ENCODE data around the gene UACA.

UACA gene

GRCh38 chr15:70714565-70714964, 48.8 kb downstream of the UACA start (continued):
- no peak for TF ChIP-seq TSHZ2 (CRISPR knock-in tag; IDR thresholded peaks at IDR 0.05)
- no peak for TF ChIP-seq ISL1 (CRISPR knock-in tag; IDR thresholded peaks at IDR 0.05)
- TF ChIP-seq ZNF565 (CRISPR knock-in tag; conservative IDR thresholded peaks at IDR 0.05; ENCODE audit: low read depth): no peak

GRCh38 chr15:70714015-70714414, 49.3 kb downstream of the UACA start:
- TF ChIP-seq, protein P1, sequence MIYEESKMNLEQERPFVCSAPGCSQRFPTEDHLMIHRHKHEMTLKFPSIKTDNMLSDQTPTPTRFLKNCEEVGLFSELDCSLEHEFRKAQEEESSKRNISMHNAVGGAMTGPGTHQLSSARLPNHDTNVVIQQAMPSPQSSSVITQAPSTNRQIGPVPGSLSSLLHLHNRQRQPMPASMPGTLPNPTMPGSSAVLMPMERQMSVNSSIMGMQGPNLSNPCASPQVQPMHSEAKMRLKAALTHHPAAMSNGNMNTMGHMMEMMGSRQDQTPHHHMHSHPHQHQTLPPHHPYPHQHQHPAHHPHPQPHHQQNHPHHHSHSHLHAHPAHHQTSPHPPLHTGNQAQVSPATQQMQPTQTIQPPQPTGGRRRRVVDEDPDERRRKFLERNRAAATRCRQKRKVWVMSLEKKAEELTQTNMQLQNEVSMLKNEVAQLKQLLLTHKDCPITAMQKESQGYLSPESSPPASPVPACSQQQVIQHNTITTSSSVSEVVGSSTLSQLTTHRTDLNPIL (CRISPR knock-in tag; IDR thresholded peaks at IDR 0.05; ENCODE audit: low read depth): no peak
- no peak for TF ChIP-seq RARB (CRISPR knock-in tag; IDR thresholded peaks at IDR 0.05)
- TF ChIP-seq ESRRG (CRISPR knock-in tag; IDR thresholded peaks at IDR 0.05): no peak
- TF ChIP-seq TSHZ2 (CRISPR knock-in tag; IDR thresholded peaks at IDR 0.05): no peak
- TF ChIP-seq ZNF8 (CRISPR knock-in tag; IDR thresholded peaks at IDR 0.05): no peak
- no peak for TF ChIP-seq ZC3H10 (CRISPR knock-in tag; IDR thresholded peaks at IDR 0.05)
- TF ChIP-seq GLIS3 (CRISPR knock-in tag; IDR thresholded peaks at IDR 0.05): no peak
- TF ChIP-seq TCF4 (CRISPR knock-in tag; IDR thresholded peaks at IDR 0.05; ENCODE audit: borderline replicate concordance): no peak
- TF ChIP-seq ISL1 (CRISPR knock-in tag; IDR thresholded peaks at IDR 0.05): no peak
- no peak for TF ChIP-seq POU6F1 (CRISPR knock-in tag; IDR thresholded peaks at IDR 0.05; ENCODE audit: borderline replicate concordance, low read depth)
- no peak for TF ChIP-seq PPARA (CRISPR knock-in tag; IDR thresholded peaks at IDR 0.05; ENCODE audit: borderline replicate concordance)
- peak; percentile 72 for ATAC-seq

DNA sequence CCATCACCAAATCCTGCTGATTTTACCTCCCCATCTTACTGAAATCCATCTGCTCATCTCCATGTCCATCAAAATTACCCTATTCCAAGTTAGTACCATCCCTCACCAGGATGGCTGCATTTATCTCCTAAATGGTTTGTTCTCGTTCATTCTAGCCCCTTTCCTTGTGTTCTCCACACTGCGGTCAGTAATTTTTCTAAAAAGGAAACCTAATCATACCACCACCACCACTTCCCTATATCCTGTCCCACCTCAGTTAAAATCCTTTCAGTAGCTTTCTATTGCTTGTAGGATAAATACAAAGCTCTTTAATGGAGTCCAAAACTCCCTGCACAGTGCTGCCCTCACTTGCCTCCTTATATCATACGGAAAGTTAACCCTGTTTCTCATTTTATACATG, 51.1 kb downstream of the UACA start:
- no peak for TF ChIP-seq POU6F1 (CRISPR knock-in tag; IDR thresholded peaks at IDR 0.05; ENCODE audit: borderline replicate concordance, low read depth)
- TF ChIP-seq SNAI2 (CRISPR knock-in tag; IDR thresholded peaks at IDR 0.05): no peak
- no peak for TF ChIP-seq ZC3H10 (CRISPR knock-in tag; IDR thresholded peaks at IDR 0.05)
- TF ChIP-seq ZNF565 (CRISPR knock-in tag; conservative IDR thresholded peaks at IDR 0.05; ENCODE audit: low read depth): no peak
- TF ChIP-seq, protein P2, sequence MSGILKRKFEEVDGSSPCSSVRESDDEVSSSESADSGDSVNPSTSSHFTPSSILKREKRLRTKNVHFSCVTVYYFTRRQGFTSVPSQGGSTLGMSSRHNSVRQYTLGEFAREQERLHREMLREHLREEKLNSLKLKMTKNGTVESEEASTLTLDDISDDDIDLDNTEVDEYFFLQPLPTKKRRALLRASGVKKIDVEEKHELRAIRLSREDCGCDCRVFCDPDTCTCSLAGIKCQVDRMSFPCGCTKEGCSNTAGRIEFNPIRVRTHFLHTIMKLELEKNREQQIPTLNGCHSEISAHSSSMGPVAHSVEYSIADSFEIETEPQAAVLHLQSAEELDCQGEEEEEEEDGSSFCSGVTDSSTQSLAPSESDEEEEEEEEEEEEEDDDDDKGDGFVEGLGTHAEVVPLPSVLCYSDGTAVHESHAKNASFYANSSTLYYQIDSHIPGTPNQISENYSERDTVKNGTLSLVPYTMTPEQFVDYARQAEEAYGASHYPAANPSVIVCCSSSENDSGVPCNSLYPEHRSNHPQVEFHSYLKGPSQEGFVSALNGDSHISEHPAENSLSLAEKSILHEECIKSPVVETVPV (CRISPR knock-in tag; IDR thresholded peaks at IDR 0.05): no peak
- TF ChIP-seq OSR1 (CRISPR knock-in tag; IDR thresholded peaks at IDR 0.05): no peak
- TF ChIP-seq ZFP30 (CRISPR knock-in tag; IDR thresholded peaks at IDR 0.05): no peak
- TF ChIP-seq ZNF8 (CRISPR knock-in tag; IDR thresholded peaks at IDR 0.05): no peak
- no peak for TF ChIP-seq GLIS3 (CRISPR knock-in tag; IDR thresholded peaks at IDR 0.05)
- no peak for TF ChIP-seq ESRRG (CRISPR knock-in tag; IDR thresholded peaks at IDR 0.05)
- TF ChIP-seq TCF4 (CRISPR knock-in tag; IDR thresholded peaks at IDR 0.05; ENCODE audit: borderline replicate concordance): no peak
- no peak for TF ChIP-seq ISL1 (CRISPR knock-in tag; IDR thresholded peaks at IDR 0.05)
- TF ChIP-seq BACH2 (CRISPR knock-in tag; IDR thresholded peaks at IDR 0.05; ENCODE audit: borderline replicate concordance): no peak
- TF ChIP-seq CSDC2 (CRISPR knock-in tag; IDR thresholded peaks at IDR 0.05): no peak
- TF ChIP-seq, protein P3, sequence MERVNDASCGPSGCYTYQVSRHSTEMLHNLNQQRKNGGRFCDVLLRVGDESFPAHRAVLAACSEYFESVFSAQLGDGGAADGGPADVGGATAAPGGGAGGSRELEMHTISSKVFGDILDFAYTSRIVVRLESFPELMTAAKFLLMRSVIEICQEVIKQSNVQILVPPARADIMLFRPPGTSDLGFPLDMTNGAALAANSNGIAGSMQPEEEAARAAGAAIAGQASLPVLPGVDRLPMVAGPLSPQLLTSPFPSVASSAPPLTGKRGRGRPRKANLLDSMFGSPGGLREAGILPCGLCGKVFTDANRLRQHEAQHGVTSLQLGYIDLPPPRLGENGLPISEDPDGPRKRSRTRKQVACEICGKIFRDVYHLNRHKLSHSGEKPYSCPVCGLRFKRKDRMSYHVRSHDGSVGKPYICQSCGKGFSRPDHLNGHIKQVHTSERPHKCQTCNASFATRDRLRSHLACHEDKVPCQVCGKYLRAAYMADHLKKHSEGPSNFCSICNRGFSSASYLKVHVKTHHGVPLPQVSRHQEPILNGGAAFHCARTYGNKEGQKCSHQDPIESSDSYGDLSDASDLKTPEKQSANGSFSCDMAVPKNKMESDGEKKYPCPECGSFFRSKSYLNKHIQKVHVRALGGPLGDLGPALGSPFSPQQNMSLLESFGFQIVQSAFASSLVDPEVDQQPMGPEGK (CRISPR knock-in tag; IDR thresholded peaks at IDR 0.05; ENCODE audit: borderline replicate concordance): no peak
- no peak for ATAC-seq

All from SK-N-SH treated with all-trans-retinoic acid at 6 μM for 48 hours (cell line).